SK-N-SH treated with all-trans-retinoic acid at 6 μM for 48 hours (cell line): ENCODE data around the gene CBFB.

Experiments used
- ARNTL ChIP-seq: fragments of 450-650 bp; formaldehyde crosslinking; IDR thresholded peaks from 2 replicates; pipeline ENCODE4 v1.5.0; 2020; ENCODE audit warnings: low read depth, mild to moderate bottlenecking, moderate library complexity, borderline replicate concordance
- CREB5 ChIP-seq: fragments of 250-450 bp; sonication (Bioruptor Pico); IDR thresholded peaks from 2 replicates; pipeline ENCODE4 v1.5.1; 2020; ENCODE audit warnings: low read depth, mild to moderate bottlenecking, moderate library complexity
- CSRNP3 ChIP-seq: fragments of 250-450 bp; sonication (Bioruptor Pico); IDR thresholded peaks from 2 replicates; pipeline ENCODE4 v1.5.1; 2021; ENCODE audit warnings: mild to moderate bottlenecking, moderate library complexity
- ESRRG ChIP-seq: fragments of 250-450 bp; sonication (Bioruptor Pico); IDR thresholded peaks from 2 replicates; pipeline ENCODE4 v1.6.1; 2021; ENCODE audit warnings: mild to moderate bottlenecking
- OSR1 ChIP-seq: fragments of 250-450 bp; sonication (Bioruptor Pico); IDR thresholded peaks from 2 replicates; pipeline ENCODE4 v1.8.0; 2022; ENCODE audit warnings: moderate library complexity, mild to moderate bottlenecking, inconsistent platforms
- PATZ1 ChIP-seq: fragments of 250-450 bp; sonication (Bioruptor Pico); IDR thresholded peaks from 2 replicates; pipeline ENCODE4 v1.8.0; 2020; ENCODE audit warnings: mild to moderate bottlenecking, moderate library complexity, borderline replicate concordance
- RARB ChIP-seq: fragments of 250-450 bp; sonication (Bioruptor Pico); IDR thresholded peaks from 2 replicates; pipeline ENCODE4 v1.8.0; 2021; ENCODE audit warnings: mild to moderate bottlenecking, moderate library complexity
- SNAI2 ChIP-seq: fragments of 250-450 bp; sonication (Bioruptor Pico); IDR thresholded peaks from 2 replicates; pipeline ENCODE4 v1.5.0; 2020; ENCODE audit warnings: mild to moderate bottlenecking, moderate library complexity
- TSHZ2 ChIP-seq: fragments of 250-450 bp; sonication (Bioruptor Pico); IDR thresholded peaks from 2 replicates; pipeline ENCODE4 v1.5.0; 2020; ENCODE audit warnings: mild to moderate bottlenecking, moderate library complexity
- ZC3H10 ChIP-seq: fragments of 250-450 bp; sonication (Bioruptor Pico); IDR thresholded peaks from 2 replicates; pipeline ENCODE4 v1.5.1; 2021; ENCODE audit warnings: mild to moderate bottlenecking, moderate library complexity
- ZFP30 ChIP-seq: fragments of 450-650 bp; formaldehyde crosslinking; IDR thresholded peaks from 2 replicates; pipeline ENCODE4 v1.5.0; 2022; ENCODE audit warnings: mild to moderate bottlenecking, moderate library complexity
- ZNF8 ChIP-seq: fragments of 450-650 bp; formaldehyde crosslinking; IDR thresholded peaks from 2 replicates; pipeline ENCODE4 v1.5.0; 2020; ENCODE audit warnings: mild to moderate bottlenecking, moderate library complexity

GRCh38 chr16:67029254-67030096 lies 526 bp downstream of the CBFB start:
- TF ChIP-seq CREB5 (CRISPR knock-in tag) (no peak), ZNF8 (CRISPR knock-in tag) (no peak), ARNTL (no peak), TSHZ2 (no peak), ESRRG (CRISPR knock-in tag) (no peak), ZFP30 (no peak), SNAI2 (CRISPR knock-in tag) (no peak), RARB (no peak), PATZ1 (no peak), CSRNP3 (no peak), OSR1 (no peak), ZC3H10 (CRISPR knock-in tag) (no peak)
